HepG2 (cell line): ENCODE results near the gene GRB10. TPM values are rescaled to one million over a fixed set of nuclear protein-coding genes. Genes with fewer than 3 reads are reported as not detected.
A peak's percentile ranks its signal among the peaks of the same experiment; 100 is the strongest.

Experiments used
- ARID5B ChIP-seq: IDR thresholded peaks from 2 replicates; pipeline ENCODE4 v1.4.0; 2020; ENCODE audit warnings: mild to moderate bottlenecking, missing genetic modification reagents
- JDP2 ChIP-seq: sonication (generic); formaldehyde crosslinking; IDR thresholded peaks from 2 replicates; pipeline ENCODE4 v1.8.1; 2022; ENCODE audit warnings: missing genetic modification reagents, borderline replicate concordance
- MLXIP ChIP-seq: sonication (generic); formaldehyde crosslinking; IDR thresholded peaks from 2 replicates; pipeline ENCODE4 v1.9.0; 2021; ENCODE audit warnings: missing genetic modification reagents, borderline replicate concordance
- PHF20 ChIP-seq: sonication (generic); formaldehyde crosslinking; IDR thresholded peaks from 2 replicates; pipeline ENCODE4 v1.5.0; 2020; ENCODE audit warnings: mild to moderate bottlenecking, missing genetic modification reagents
- RXRA ChIP-seq: sonication (generic); formaldehyde crosslinking; IDR thresholded peaks from 2 replicates; pipeline ENCODE4 v1.5.1; 2020; ENCODE audit warnings: missing genetic modification reagents
- ZBTB39 ChIP-seq: sonication (generic); formaldehyde crosslinking; IDR thresholded peaks from 2 replicates; pipeline ENCODE4 v1.5.0; 2020; ENCODE audit warnings: missing genetic modification reagents
- ZNF225 ChIP-seq: sonication (generic); formaldehyde crosslinking; IDR thresholded peaks from 2 replicates; pipeline ENCODE4 v1.4.0; 2020; ENCODE audit warnings: mild to moderate bottlenecking, missing genetic modification reagents
- ZNF431 ChIP-seq: sonication (generic); formaldehyde crosslinking; IDR thresholded peaks from 2 replicates; pipeline ENCODE4 v1.9.0; 2022; ENCODE audit warnings: missing genetic modification reagents, low read depth, mild to moderate bottlenecking, borderline replicate concordance
- ZNF552 ChIP-seq: sonication (generic); formaldehyde crosslinking; IDR thresholded peaks from 2 replicates; pipeline ENCODE4 v1.9.0; 2022; ENCODE audit warnings: missing genetic modification reagents, mild to moderate bottlenecking, borderline replicate concordance
- ZNF569 ChIP-seq: sonication (generic); formaldehyde crosslinking; IDR thresholded peaks from 2 replicates; pipeline ENCODE4 v1.5.0; 2020; ENCODE audit warnings: mild to moderate bottlenecking, missing genetic modification reagents, moderate library complexity, borderline replicate concordance
- ZNF577 ChIP-seq: sonication (generic); formaldehyde crosslinking; IDR thresholded peaks from 2 replicates; pipeline ENCODE4 v1.4.0; 2020; ENCODE audit warnings: mild to moderate bottlenecking, low read depth, missing genetic modification reagents, borderline replicate concordance
- ZNF598 ChIP-seq: sonication (generic); formaldehyde crosslinking; IDR thresholded peaks from 2 replicates; pipeline ENCODE4 v1.5.1; 2020; ENCODE audit warnings: mild to moderate bottlenecking, missing genetic modification reagents, borderline replicate concordance
- ZNF710 ChIP-seq: sonication (generic); formaldehyde crosslinking; IDR thresholded peaks from 2 replicates; pipeline ENCODE4 v1.5.0; 2020; ENCODE audit warnings: mild to moderate bottlenecking, missing genetic modification reagents, borderline replicate concordance
- ZZZ3 ChIP-seq: sonication (generic); formaldehyde crosslinking; IDR thresholded peaks from 2 replicates; pipeline ENCODE4 v1.4.0; 2020; ENCODE audit warnings: missing genetic modification reagents, mild to moderate bottlenecking, borderline replicate concordance
- polyA plus RNA-seq, 8 experiments: library from polyadenylated mRNA; depleted of rRNA in 3 of 8; stranded (reverse) in 7 of 8; unstranded in 1 of 8; fragments of >200 nt; fragmentation: Illumina TruSeq in 4 of 8; extraction: Trizol in 4 of 8; gene quantifications; 2 replicates each; pipeline versions ENCODE4 v1.2.1 to v1.2.3, GENCODE V29; 2011 to 2016; ENCODE audit warnings: low read depth in 4 of 8, missing spikeins in 1 of 8, mixed read lengths in 1 of 8; ENCODE audit not compliant: insufficient read depth in 1 of 8
- total RNA-seq, 5 experiments: library from RNA; depleted of rRNA; stranded (reverse); fragments of >200 nt; fragmentation: Illumina TruSeq; extraction: Trizol; gene quantifications; 2 replicates each; pipeline ENCODE4 v1.2.3, GENCODE V29; 2016; ENCODE audit warnings: low read depth in 1 of 5

The GRB10 gene
- total and polyA plus RNA-seq, 2 of the 13 experiments (the other 11 are each of a cell fraction or from before 2014, with no cell fraction given) = 4.0 to 6.8 TPM

GRCh38 chr7:50564640-50565558 lies 217.8 kb downstream of the GRB10 start, which contains the start of gene DDC (continued):
- TF ChIP-seq ZZZ3 (CRISPR knock-in tag) (no peak), ZNF598 (CRISPR knock-in tag) (no peak), ZNF431 (CRISPR knock-in tag) (no peak), ZBTB39 (CRISPR knock-in tag) (no peak), MLXIP (CRISPR knock-in tag) (no peak), JDP2 (CRISPR knock-in tag) (no peak), PHF20 (CRISPR knock-in tag) (no peak), ZNF552 (CRISPR knock-in tag) (no peak), ZNF569 (CRISPR knock-in tag) (no peak), ARID5B (peak; percentile 87), ZNF225 (CRISPR knock-in tag) (no peak), RXRA (CRISPR knock-in tag) (no peak), ZNF710 (CRISPR knock-in tag) (no peak), ZNF577 (CRISPR knock-in tag) (no peak)
